Activated CD4-positive, alpha-beta T cell treated with anti-CD3 and anti-CD28 coated beads, Interleukin-2, amount 10 ng/mL, durations not matched to agents 7 days and 5 days (primary cell): ENCODE data around the gene OLFM1. TPM values are rescaled to one million over a fixed set of nuclear protein-coding genes. Genes with fewer than 3 reads are reported as not detected.

Experiments
- CTCF ChIA-PET: fragments of 350-600 bp; sonication (Branson Sonifier 250); formaldehyde crosslinking; loops from one replicate; lab custom pipeline; 2021; ENCODE audit warnings: antibody characterized with exemption; lab: Charles Lee
- POLR2A ChIA-PET: fragments of 350-600 bp; sonication (Branson Sonifier 250); formaldehyde crosslinking; loops from one replicate; lab custom pipeline; 2021; ENCODE audit warnings: antibody characterized with exemption; lab: Charles Lee
- DNase-seq: peaks from one replicate; pipeline ENCODE4 v3.0.0-alpha.2; 2020
- H3K27ac Mint-ChIP-seq: one replicate; pipeline ENCODE4 v1.8.0; 2021; ENCODE audit warnings: mild to moderate bottlenecking, moderate library complexity, mixed read lengths
- H3K27me3 Mint-ChIP-seq: one replicate; pipeline ENCODE4 v1.8.0; 2021; ENCODE audit warnings: mixed read lengths
- H3K36me3 Mint-ChIP-seq: one replicate; pipeline ENCODE4 v1.8.0; 2021; ENCODE audit warnings: low read depth, mixed read lengths
- H3K4me1 Mint-ChIP-seq: one replicate; pipeline ENCODE4 v1.8.0; 2021; ENCODE audit warnings: mixed read lengths
- H3K4me3 Mint-ChIP-seq: one replicate; pipeline ENCODE4 v1.8.0; 2021; ENCODE audit warnings: mild to moderate bottlenecking, moderate library complexity, mixed read lengths
- H3K9me3 Mint-ChIP-seq: one replicate; pipeline ENCODE4 v1.8.0; 2021; ENCODE audit warnings: mixed read lengths
- total RNA-seq, 2 experiments: library from RNA; stranded (reverse); gene quantifications; one replicate each; pipeline ENCODE4 v1.2.3, GENCODE V29; 2021

OLFM1 gene
- total RNA-seq, 2 experiments from 2014 or later = not detected

DNA sequence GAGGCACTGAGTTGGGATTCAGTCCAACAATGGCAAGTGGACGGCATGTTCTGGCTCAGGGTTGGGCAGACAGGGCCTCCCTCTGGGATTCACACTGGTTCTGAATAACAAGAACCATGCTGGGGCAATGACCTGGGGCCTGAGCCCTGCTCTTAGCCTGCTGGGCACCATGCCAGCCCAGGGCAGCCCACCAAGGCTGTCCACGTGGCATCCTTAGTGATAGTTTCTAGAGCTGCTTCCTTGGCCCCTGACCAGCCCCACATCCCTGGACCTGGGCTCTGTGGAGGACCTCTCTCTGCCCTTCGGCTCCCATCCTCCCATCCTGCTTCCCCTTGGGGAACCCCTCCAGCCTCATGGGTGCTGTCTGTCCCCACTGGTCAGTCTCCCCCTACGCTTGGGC lies 22.3 kb upstream of the OLFM1 start:
- POLR2A ChIA-PET = no interaction called here
- no peaks in the 10 kb centered on the region for H3K36me3 Mint-ChIP-seq
- no peaks in the 10 kb centered on the region for H3K27me3 Mint-ChIP-seq
- H3K4me1 Mint-ChIP-seq = no peaks in the 10 kb centered on the region
- no peak for DNase-seq
- CTCF ChIA-PET = no interaction called here
- H3K4me3 Mint-ChIP-seq = no peak overlapping the region
- H3K9me3 Mint-ChIP-seq = peaks cover 3% of the 10 kb centered on the region
- no peak overlapping the region for H3K27ac Mint-ChIP-seq

DNA sequence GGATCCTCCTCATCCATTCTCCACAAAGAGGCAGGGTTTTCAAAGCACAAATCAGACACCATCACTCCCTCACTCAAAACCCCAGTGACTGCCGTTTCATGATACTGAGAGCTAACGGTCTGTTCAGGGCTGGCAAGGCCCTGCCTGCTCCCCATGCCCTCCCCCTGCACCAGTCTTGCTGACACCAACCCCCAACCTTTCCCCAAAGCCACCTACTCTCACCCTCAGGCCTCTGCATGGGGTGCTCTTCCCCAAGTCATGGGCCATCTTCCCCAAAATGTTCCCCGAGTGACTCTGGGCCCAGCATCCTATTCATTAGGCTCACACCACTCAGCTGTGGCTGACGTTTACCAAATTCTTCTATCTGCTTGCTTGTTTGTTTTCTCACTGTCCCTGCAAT lies 21.7 kb upstream of the OLFM1 start:
- Mint-ChIP-seq H3K4me3 (no peak overlapping the region), H3K27ac (no peak overlapping the region), H3K9me3 (peaks cover 3% of the 10 kb centered on the region), H3K36me3 (no peaks in the 10 kb centered on the region), H3K4me1 (no peaks in the 10 kb centered on the region), H3K27me3 (no peaks in the 10 kb centered on the region)
- ChIA-PET CTCF (no interaction called here), POLR2A (no interaction called here)
- DNase-seq = no peak

DNA sequence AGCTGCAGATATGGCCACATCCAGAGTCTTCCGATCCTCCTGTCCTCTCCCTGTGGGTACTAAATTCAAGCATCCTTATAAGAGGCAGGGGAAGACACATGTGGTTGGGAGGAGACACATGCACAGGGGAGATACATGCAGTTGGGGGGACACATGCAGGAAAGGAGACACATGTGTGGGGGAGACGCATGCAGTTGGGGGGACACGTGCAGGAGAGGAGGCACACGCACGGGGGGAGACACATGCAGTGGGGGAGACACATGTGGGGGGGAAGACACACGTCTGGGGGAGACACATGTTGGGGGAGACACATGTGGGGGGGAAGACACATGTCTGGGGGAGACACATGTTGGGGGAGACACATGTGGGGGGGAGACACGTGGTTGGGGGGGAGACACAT lies 21.2 kb upstream of the OLFM1 start:
- Mint-ChIP-seq H3K9me3 (peaks cover 3% of the 10 kb centered on the region), H3K4me1 (no peaks in the 10 kb centered on the region), H3K36me3 (no peaks in the 10 kb centered on the region), H3K27ac (no peak overlapping the region), H3K4me3 (no peak overlapping the region), H3K27me3 (no peaks in the 10 kb centered on the region)
- no peak for DNase-seq
- POLR2A ChIA-PET = no interaction called here
- CTCF ChIA-PET = no interaction called here

DNA sequence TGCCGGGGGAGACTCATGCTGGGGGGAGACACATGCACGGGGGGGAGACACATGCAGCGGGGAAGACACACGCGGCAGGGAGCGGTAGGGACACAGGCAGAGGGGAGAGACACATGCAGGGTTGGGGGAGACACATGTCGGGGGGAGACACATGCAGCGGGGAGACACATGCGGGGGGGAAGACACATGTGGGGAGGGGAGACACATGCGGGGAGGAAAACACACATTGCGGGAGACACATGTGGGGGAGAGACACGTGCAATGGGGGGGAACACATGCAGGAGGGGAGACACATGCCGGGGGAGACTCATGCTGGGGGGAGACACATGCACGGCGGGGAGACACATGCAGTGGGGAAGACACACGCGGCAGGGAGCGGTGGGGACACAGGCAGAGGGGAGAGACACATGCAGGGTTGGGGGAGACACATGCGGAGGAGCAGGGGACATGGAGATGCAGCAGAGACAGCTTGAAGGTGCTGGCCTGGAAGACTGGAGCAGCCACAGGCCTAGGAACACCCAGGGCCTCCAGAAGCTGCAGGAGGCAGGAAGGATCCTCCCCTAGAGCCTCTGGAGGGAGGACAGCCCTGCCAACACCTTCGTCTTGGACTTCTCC lies 20.3 kb upstream of the OLFM1 start:
- no peak overlapping the region for H3K27ac Mint-ChIP-seq
- CTCF ChIA-PET = no interaction called here
- no peaks in the 10 kb centered on the region for H3K4me1 Mint-ChIP-seq
- no peak for DNase-seq
- no peaks in the 10 kb centered on the region for H3K27me3 Mint-ChIP-seq
- no peak overlapping the region for H3K4me3 Mint-ChIP-seq
- H3K36me3 Mint-ChIP-seq = no peaks in the 10 kb centered on the region
- POLR2A ChIA-PET = no interaction called here
- H3K9me3 Mint-ChIP-seq = peaks cover 3% of the 10 kb centered on the region

DNA sequence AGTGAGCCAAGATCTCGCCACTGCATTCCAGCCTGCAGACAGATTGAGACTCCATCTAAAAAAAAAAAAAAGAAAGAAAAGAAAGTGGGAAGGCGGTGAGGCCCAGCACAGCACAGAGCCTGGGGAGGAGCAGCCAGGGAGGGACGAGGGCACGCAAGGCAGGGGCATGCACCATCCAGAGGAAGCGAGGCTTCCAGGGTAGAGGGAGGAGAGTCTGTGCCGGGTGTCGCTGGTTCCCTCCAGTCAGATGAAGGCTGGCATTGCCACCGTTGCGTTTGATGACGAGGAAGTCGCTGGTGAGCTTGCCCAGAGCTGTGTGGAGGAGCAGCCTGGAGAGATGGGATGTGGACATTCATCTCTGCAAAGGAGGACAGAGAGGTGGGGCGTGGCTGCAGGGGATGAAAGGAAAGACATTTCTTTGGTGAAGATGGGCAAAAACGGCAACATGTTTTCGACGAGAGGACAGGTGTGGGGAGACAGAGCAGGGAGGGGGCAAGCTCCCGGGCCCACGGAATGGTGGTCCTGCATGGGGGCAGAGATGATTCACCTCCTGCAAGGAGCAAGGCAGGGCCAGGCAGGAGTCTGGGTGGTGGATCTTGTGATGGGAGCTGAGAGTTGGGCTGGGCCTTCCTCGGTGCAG lies 18.6 kb upstream of the OLFM1 start:
- H3K9me3 Mint-ChIP-seq = peaks cover 3% of the 10 kb centered on the region
- H3K27me3 Mint-ChIP-seq = no peaks in the 10 kb centered on the region
- no peak for DNase-seq
- H3K4me3 Mint-ChIP-seq = no peak overlapping the region
- no peaks in the 10 kb centered on the region for H3K4me1 Mint-ChIP-seq
- POLR2A ChIA-PET = no interaction called here
- no peaks in the 10 kb centered on the region for H3K36me3 Mint-ChIP-seq
- CTCF ChIA-PET = no interaction called here
- H3K27ac Mint-ChIP-seq = no peak overlapping the region

DNA sequence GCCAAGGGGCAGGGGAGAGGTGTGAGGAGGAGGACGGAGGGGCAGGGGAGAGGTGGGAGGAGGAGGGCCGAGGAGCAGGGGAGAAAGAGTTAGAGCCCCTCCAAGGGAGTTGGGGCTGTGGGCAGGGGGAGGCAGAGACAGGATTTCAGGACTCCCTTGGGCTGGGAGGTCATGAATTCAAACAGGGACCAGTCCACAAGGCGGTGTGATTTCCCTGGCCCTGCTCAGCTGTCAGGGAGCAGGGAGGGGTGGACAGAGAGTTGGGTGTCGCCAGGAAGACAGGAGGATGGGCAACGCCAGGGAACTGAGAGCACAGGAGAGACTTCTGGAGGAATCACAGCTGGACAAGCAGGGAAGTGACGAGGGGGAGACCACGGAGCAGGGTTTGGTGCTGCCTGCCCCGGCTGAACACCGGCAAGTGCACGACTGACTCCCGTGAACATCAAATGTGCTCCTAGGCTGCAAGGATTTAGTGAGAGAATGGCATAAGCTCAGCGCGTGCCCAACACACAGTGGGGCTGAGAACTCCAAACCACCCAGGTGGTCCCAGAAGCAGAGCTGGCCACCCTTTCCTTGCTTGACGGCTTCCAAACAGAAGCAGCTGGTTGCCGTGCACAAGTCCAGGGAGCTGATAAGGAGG lies 17.8 kb upstream of the OLFM1 start:
- no peaks in the 10 kb centered on the region for H3K4me1 Mint-ChIP-seq
- DNase-seq = no peak
- H3K36me3 Mint-ChIP-seq = no peaks in the 10 kb centered on the region
- H3K9me3 Mint-ChIP-seq = no peaks in the 10 kb centered on the region
- CTCF ChIA-PET = interaction anchor here (1.1 kb wide), 1 partner anchor 7 kb away, joined by 3 read pairs; no protein-coding TSS in a partner anchor
- POLR2A ChIA-PET = no interaction called here
- H3K27me3 Mint-ChIP-seq = peaks cover 3% of the 10 kb centered on the region
- H3K27ac Mint-ChIP-seq = no peak overlapping the region
- no peak overlapping the region for H3K4me3 Mint-ChIP-seq

DNA sequence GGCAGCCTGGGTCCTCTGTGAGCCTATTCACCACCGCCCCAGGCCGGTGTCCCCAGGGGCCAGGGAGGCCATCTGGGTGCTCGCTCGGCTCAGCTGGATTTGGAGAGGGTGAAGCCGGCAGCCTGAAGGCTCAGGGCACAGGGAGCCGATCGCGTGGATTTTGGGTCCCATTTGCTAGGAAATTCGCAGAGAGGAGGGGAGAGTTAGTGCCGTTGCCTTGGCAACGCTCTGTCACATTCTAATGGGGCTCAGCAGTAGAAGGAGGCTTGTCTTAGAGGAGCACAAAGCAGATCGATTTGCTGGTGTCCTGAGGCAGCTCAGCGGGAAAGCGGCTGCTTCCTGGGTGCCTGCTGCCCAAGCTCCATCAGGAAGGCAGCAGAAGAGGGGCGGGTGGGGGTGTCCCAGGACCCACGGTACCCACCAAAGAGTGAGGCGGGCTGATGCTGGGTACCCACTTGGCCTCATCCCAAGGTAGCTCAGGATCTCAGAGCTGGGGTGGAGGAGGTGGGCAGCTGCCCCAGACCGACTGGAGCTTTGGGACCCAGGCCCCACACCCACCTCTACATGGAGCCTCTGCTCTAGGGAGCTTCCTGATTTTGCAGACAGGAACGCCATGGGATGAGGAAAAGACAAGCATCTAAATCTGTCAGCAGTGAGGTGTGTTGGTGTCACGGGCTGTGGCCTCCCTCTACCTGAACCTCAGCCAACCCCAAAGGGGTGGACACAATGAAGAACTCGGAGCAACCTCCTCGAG lies 17.1 kb upstream of the OLFM1 start:
- no peak for DNase-seq
- ChIA-PET POLR2A (no interaction called here), CTCF (interaction anchor here (1.1 kb wide), 1 partner anchor 8 kb away, joined by 3 read pairs; no protein-coding TSS in a partner anchor)
- H3K4me3 Mint-ChIP-seq = no peak overlapping the region
- no peak overlapping the region for H3K27ac Mint-ChIP-seq
- H3K27me3 Mint-ChIP-seq = peaks cover 7% of the 10 kb centered on the region
- H3K4me1 Mint-ChIP-seq = no peaks in the 10 kb centered on the region
- H3K9me3 Mint-ChIP-seq = no peaks in the 10 kb centered on the region
- H3K36me3 Mint-ChIP-seq = no peaks in the 10 kb centered on the region

DNA sequence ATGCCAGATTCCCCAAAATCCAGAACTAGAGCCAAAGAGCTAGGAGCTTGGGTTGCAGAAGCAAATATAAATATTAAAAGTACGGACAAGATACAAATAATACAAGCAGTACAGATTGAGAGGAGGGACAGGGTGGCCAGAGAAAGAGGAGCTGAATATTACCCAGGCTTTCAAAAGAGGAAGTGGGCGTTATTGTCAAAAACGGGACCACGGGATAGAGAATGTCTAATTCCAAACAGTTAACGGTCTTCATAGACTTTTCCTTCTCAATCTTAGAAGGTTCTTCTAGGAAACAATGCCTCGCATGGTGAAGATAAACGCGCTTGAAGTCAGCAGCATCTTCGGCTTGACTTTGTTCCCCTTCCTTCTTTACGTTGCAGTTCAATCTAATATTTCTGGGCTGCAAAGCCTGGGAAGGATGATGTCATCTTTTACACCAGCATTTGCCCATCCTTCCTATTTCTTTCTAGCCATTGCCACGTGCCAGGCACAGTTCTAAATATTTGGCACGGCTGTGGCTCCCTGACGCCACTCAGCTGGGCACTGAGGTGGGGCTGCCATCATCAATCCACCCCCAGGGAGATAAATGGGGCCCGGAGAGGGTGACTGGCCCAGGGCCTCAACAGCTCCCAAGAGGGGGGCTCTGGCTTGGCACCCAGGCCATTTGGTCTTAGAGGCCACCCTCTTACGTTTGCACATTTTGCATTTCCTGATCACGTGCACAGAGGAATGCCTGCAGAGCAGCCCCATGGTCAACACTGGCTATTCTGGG lies 16.3 kb upstream of the OLFM1 start:
- no peak overlapping the region for H3K27ac Mint-ChIP-seq
- H3K4me3 Mint-ChIP-seq = no peak overlapping the region
- ChIA-PET POLR2A (no interaction called here), CTCF (no interaction called here)
- no peaks in the 10 kb centered on the region for H3K4me1 Mint-ChIP-seq
- H3K27me3 Mint-ChIP-seq = peaks cover 9% of the 10 kb centered on the region
- H3K9me3 Mint-ChIP-seq = no peaks in the 10 kb centered on the region
- no peaks in the 10 kb centered on the region for H3K36me3 Mint-ChIP-seq
- no peak for DNase-seq

DNA sequence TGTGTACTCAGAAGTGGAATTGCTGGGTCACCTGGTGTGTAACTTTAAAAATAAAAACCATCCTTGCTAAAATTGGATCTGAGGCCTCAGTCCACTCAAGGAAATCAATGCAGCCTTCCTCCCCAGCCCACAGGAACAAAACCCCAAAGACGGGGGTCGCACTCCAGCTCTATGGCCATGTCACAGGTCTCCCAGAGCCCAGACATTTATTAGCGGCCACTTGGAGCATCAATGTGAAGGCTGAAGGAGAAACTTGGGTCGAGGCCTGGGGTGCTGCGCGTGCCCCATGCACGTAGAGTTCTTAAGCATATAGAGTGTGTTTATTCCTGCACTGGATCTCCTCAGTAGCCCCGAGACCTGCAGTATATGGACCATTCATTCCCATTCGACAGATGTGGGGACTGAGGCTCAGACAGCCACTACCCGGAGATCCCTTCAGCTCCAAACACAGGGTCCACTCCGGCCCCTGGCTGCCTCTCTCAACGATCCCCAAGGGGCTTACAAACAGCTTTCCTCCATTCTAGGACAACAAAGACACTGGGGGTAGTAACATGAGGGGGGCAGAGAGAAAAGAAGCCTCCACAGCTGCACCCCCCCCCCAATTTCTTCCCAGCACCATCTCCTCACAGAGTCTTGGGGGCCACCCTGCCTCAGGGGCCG lies 14.3 kb upstream of the OLFM1 start:
- H3K4me3 Mint-ChIP-seq = no peak overlapping the region
- no peak overlapping the region for H3K27ac Mint-ChIP-seq
- peaks cover 20% of the 10 kb centered on the region for H3K27me3 Mint-ChIP-seq
- no peaks in the 10 kb centered on the region for H3K9me3 Mint-ChIP-seq
- ChIA-PET POLR2A (no interaction called here), CTCF (no interaction called here)
- DNase-seq = no peak
- no peaks in the 10 kb centered on the region for H3K36me3 Mint-ChIP-seq
- H3K4me1 Mint-ChIP-seq = no peaks in the 10 kb centered on the region

DNA sequence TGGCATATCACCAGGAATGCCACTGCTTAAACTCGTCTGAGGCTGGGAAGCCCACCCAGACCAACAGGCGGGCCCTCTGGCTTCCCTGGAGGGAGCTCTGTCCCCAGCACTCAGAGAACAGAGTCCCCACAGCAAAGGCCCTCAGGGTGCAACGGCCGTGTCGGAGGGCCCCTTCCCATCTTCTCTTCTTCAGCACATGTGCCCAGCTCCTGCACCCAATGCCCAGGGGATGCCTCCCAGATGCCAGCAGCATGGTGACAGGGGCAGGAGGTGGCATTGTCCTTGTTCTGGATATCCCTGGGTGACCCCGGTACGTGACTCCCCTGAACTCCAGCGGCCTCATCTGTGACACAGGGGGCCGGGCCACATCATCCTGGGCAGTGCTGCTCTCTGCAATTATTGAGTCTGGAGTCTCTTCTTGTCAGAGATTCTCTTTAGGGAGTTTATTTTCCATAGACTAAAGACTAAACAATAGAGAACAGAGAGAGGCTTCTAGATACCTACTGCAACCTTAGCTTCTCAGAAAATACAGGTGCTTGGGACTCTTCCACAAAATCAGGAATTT lies 13.6 kb upstream of the OLFM1 start:
- H3K36me3 Mint-ChIP-seq = no peaks in the 10 kb centered on the region
- no peaks in the 10 kb centered on the region for H3K9me3 Mint-ChIP-seq

DNA sequence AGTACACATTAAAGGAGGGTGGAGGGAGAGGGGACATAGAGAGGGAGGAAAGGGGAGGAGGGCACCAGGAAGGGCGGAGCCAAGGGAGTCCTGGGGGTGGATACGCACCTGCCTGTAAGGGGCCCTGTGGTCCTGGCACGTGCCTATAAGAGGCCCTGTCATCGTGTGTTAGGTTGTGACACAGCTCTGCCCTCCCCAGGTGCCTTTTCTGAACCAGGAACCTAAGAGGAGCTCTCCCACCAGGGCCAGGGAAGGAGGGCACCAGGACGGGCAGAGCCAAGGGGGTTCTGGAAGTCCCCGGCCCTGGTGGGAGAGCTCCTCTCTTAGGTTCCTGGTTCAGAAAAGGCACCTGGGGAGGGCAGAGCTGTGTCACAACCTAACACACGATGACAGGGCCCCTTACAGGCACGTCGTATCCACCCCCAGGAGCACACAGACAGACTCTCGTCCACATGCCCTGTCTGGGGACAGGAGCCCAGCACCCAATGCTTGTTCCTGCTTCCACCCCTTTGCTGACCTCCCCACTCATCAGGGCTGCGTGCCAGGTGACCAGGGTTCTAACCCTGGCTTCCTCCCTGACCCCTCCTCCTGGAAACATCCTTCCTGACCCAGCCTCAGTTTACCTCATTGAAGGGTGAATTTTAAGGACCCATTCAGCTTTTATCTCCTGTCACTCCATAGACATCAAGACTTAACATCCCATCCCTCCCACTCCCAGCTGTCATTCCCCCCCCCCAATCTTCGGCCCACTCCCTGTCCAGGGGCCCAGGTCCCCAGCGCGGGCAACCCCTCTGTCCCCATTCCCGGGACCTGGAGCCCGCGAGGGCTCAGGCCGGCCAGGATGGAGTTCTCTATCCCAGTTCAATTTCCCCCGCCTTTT lies 12.9 kb upstream of the OLFM1 start:
- H3K27ac Mint-ChIP-seq = no peak overlapping the region
- no peak overlapping the region for H3K4me3 Mint-ChIP-seq
- peaks cover 20% of the 10 kb centered on the region for H3K27me3 Mint-ChIP-seq
- ChIA-PET POLR2A (no interaction called here), CTCF (no interaction called here)
- H3K4me1 Mint-ChIP-seq = no peaks in the 10 kb centered on the region
- no peak for DNase-seq
- no peaks in the 10 kb centered on the region for H3K9me3 Mint-ChIP-seq
- H3K36me3 Mint-ChIP-seq = no peaks in the 10 kb centered on the region

More for the DNA sequence above, 13.6 kb upstream of the OLFM1 start:
- Mint-ChIP-seq H3K27ac (no peak overlapping the region), H3K4me1 (no peaks in the 10 kb centered on the region), H3K4me3 (no peak overlapping the region), H3K27me3 (peaks cover 20% of the 10 kb centered on the region)
- no peak for DNase-seq
- CTCF ChIA-PET = no interaction called here
- POLR2A ChIA-PET = no interaction called here
